NCI-H69 (cell line): ENCODE results near the gene BEX3.
"Not testable (repeated sequence)": the region's sequence is repeated elsewhere in the genome, so short reads cannot be mapped to it uniquely, and the experiment has no call there.

Experiments used
- DNase-seq: peaks from one replicate; lab custom pipeline; 2025; lab: John Stamatoyannopoulos, UW

The BEX3 gene

GRCh38 chrX:103382877-103383276, 6.5 kb downstream of the BEX3 start:
- DNase-seq = no peak

GRCh38 chrX:103384672-103385071, 8.3 kb downstream of the BEX3 start:
- no peak for DNase-seq

GRCh38 chrX:103385283-103385830, 9.0 kb downstream of the BEX3 start:
- DNase-seq = not testable (repeated sequence)

- DNase-seq = no peak
These were observed 10.0 kb downstream of the BEX3 start for GRCh38 chrX:103386332-103386731.

- no peak for DNase-seq
These were observed 17.1 kb downstream of the BEX3 start for GRCh38 chrX:103393487-103393886.

- no peak for DNase-seq
These were observed 19.8 kb downstream of the BEX3 start for GRCh38 chrX:103396186-103396585.

- no peak for DNase-seq
These were observed 20.3 kb downstream of the BEX3 start for GRCh38 chrX:103396660-103397059.

GRCh38 chrX:103397707-103398106, 21.4 kb downstream of the BEX3 start:
- no peak for DNase-seq

- DNase-seq = no peak
These were observed 22.1 kb downstream of the BEX3 start for GRCh38 chrX:103398421-103398864.

GRCh38 chrX:103399744-103400143, 23.4 kb downstream of the BEX3 start:
- DNase-seq = no peak

- no peak for DNase-seq
These were observed 24.6 kb downstream of the BEX3 start for GRCh38 chrX:103400931-103401330.

- peak; percentile 48 for DNase-seq
These were observed 28.1 kb downstream of the BEX3 start for GRCh38 chrX:103404231-103405008.

- no peak for DNase-seq
These were observed 28.6 kb downstream of the BEX3 start for GRCh38 chrX:103405009-103405333.

GRCh38 chrX:103406256-103406655, 29.9 kb downstream of the BEX3 start:
- no peak for DNase-seq

- DNase-seq = no peak
These were observed 31.4 kb downstream of the BEX3 start for GRCh38 chrX:103407776-103408175.

GRCh38 chrX:103411721-103412120, 35.4 kb downstream of the BEX3 start:
- not testable (repeated sequence) for DNase-seq

- DNase-seq = no peak
These were observed 37.5 kb downstream of the BEX3 start for GRCh38 chrX:103413705-103414387.

GRCh38 chrX:103414561-103414960, 38.2 kb downstream of the BEX3 start:
- DNase-seq = no peak

- DNase-seq = no peak
These were observed 38.7 kb downstream of the BEX3 start for GRCh38 chrX:103415068-103415467.

GRCh38 chrX:103415528-103415927, 39.2 kb downstream of the BEX3 start:
- DNase-seq = no peak

- DNase-seq = no peak
These were observed 41.0 kb downstream of the BEX3 start for GRCh38 chrX:103417370-103417769.

- no peak for DNase-seq
These were observed 41.6 kb downstream of the BEX3 start for GRCh38 chrX:103417933-103418332.

- DNase-seq = no peak
These were observed 42.5 kb downstream of the BEX3 start for GRCh38 chrX:103418811-103419340.
